Stimulated activated effector memory CD8-positive, alpha-beta T cell treated with anti-CD3 and anti-CD28 coated beads, Interleukin-12 subunit alpha, Interleukin-12 subunit beta, amount 100 ng/mL, for 72 hours (primary cell): ENCODE data around the gene APPBP2.
A peak's percentile ranks its signal among the peaks of the same experiment; 100 is the strongest.
"Not testable (repeated sequence)": the region's sequence is repeated elsewhere in the genome, so short reads cannot be mapped to it uniquely, and the experiment has no call there.

Experiments used
- ATAC-seq: fragments of 150-1000 bp; cut with Tn5 transposase; 2 replicates; pipeline ENCODE4 v1.10.0; 2021
- DNase-seq, 2 donors: peaks; one replicate each; pipeline ENCODE4 v3.0.0; 2021 to 2022; ENCODE audit warnings: low spot score in 2 of 2
- H3K27ac Mint-ChIP-seq: one replicate; pipeline ENCODE4 v1.8.0; 2022; ENCODE audit warnings: mild to moderate bottlenecking, mixed read lengths
- H3K36me3 Mint-ChIP-seq: one replicate; pipeline ENCODE4 v1.8.0; 2022; ENCODE audit warnings: mild to moderate bottlenecking, mixed read lengths
- H3K4me1 Mint-ChIP-seq: one replicate; pipeline ENCODE4 v1.8.0; 2022; ENCODE audit warnings: mixed read lengths
- H3K4me3 Mint-ChIP-seq: one replicate; pipeline ENCODE4 v1.8.0; 2022; ENCODE audit warnings: mild to moderate bottlenecking, mixed read lengths
- H3K9me3 Mint-ChIP-seq: one replicate; pipeline ENCODE4 v1.8.0; 2022; ENCODE audit warnings: mixed read lengths

APPBP2 gene

GRCh38 chr17:60490594-60490993, 35.4 kb downstream of the APPBP2 start:
- Mint-ChIP-seq H3K36me3 (peaks cover 66% of the 10 kb centered on the region), H3K27ac (peak overlapping the region; percentile 11)
- ATAC-seq, H3K4me1 Mint-ChIP-seq, H3K4me3 Mint-ChIP-seq, H3K9me3 Mint-ChIP-seq, DNase-seq: not testable (repeated sequence)

- H3K27ac Mint-ChIP-seq, result no peak overlapping the region
- peaks cover 29% of the 10 kb centered on the region for H3K36me3 Mint-ChIP-seq
- H3K9me3 Mint-ChIP-seq, result peaks cover 4% of the 10 kb centered on the region
- H3K4me3 Mint-ChIP-seq, result no peak overlapping the region
- ATAC-seq (no peak), DNase-seq (no peak)
- no peaks in the 10 kb centered on the region for H3K4me1 Mint-ChIP-seq
Observed at GRCh38 chr17:60481604-60482003, 44.4 kb downstream of the APPBP2 start.

- Mint-ChIP-seq H3K4me3 (no peak overlapping the region), H3K4me1 (peaks cover 7% of the 10 kb centered on the region), H3K36me3 (peaks cover 77% of the 10 kb centered on the region), H3K27ac (no peak overlapping the region), H3K9me3 (no peaks in the 10 kb centered on the region)
- ATAC-seq, result no peak
- no peak for DNase-seq
Observed at GRCh38 chr17:60473788-60474187, 52.3 kb downstream of the APPBP2 start.

GRCh38 chr17:60472449-60472848, 53.6 kb downstream of the APPBP2 start:
- Mint-ChIP-seq H3K36me3 (peaks cover 72% of the 10 kb centered on the region), H3K4me1 (peaks cover 7% of the 10 kb centered on the region), H3K9me3 (no peaks in the 10 kb centered on the region), H3K4me3 (no peak overlapping the region), H3K27ac (no peak overlapping the region)
- ATAC-seq (no peak), DNase-seq (no peak)

- no peak for ATAC-seq
Observed at GRCh38 chr17:60471451-60471850, 54.6 kb downstream of the APPBP2 start.

GRCh38 chr17:60468371-60468770, 57.7 kb downstream of the APPBP2 start:
- peaks cover 7% of the 10 kb centered on the region for H3K4me1 Mint-ChIP-seq
- no peak for ATAC-seq
- no peak overlapping the region for H3K4me3 Mint-ChIP-seq
- H3K27ac Mint-ChIP-seq, result no peak overlapping the region
- H3K36me3 Mint-ChIP-seq, result peaks cover 73% of the 10 kb centered on the region
- DNase-seq, result no peak
- no peaks in the 10 kb centered on the region for H3K9me3 Mint-ChIP-seq

More at GRCh38 chr17:60471451-60471850, 54.6 kb downstream of the APPBP2 start:
- Mint-ChIP-seq H3K27ac (no peak overlapping the region), H3K4me1 (peaks cover 7% of the 10 kb centered on the region), H3K4me3 (no peak overlapping the region), H3K9me3 (no peaks in the 10 kb centered on the region), H3K36me3 (peaks cover 67% of the 10 kb centered on the region)
- no peak for DNase-seq

- DNase-seq (no peak), ATAC-seq (no peak)
- no peaks in the 10 kb centered on the region for H3K4me1 Mint-ChIP-seq
- H3K4me3 Mint-ChIP-seq, result no peak overlapping the region
- H3K36me3 Mint-ChIP-seq, result peaks cover 85% of the 10 kb centered on the region
- H3K9me3 Mint-ChIP-seq, result no peaks in the 10 kb centered on the region
- no peak overlapping the region for H3K27ac Mint-ChIP-seq
Observed at GRCh38 chr17:60464343-60464742, 61.7 kb downstream of the APPBP2 start.

- H3K36me3 Mint-ChIP-seq, result peaks cover 85% of the 10 kb centered on the region
- no peaks in the 10 kb centered on the region for H3K4me1 Mint-ChIP-seq
- no peak for DNase-seq
- no peak overlapping the region for H3K27ac Mint-ChIP-seq
- no peak for ATAC-seq
- H3K4me3 Mint-ChIP-seq, result no peak overlapping the region
- H3K9me3 Mint-ChIP-seq, result no peaks in the 10 kb centered on the region
Observed at GRCh38 chr17:60463157-60463835, 62.7 kb downstream of the APPBP2 start.

- H3K4me3 Mint-ChIP-seq, result no peak overlapping the region
- H3K4me1 Mint-ChIP-seq, result no peaks in the 10 kb centered on the region
- H3K27ac Mint-ChIP-seq, result no peak overlapping the region
- no peaks in the 10 kb centered on the region for H3K9me3 Mint-ChIP-seq
- ATAC-seq (no peak), DNase-seq (no peak)
- peaks cover 96% of the 10 kb centered on the region for H3K36me3 Mint-ChIP-seq
Observed at GRCh38 chr17:60461584-60461983, 64.5 kb downstream of the APPBP2 start.

GRCh38 chr17:60457148-60457547, 68.9 kb downstream of the APPBP2 start:
- Mint-ChIP-seq H3K4me1 (no peaks in the 10 kb centered on the region), H3K4me3 (no peak overlapping the region), H3K27ac (peak overlapping the region; percentile 71), H3K9me3 (no peaks in the 10 kb centered on the region), H3K36me3 (peaks cover 95% of the 10 kb centered on the region)
- ATAC-seq (no peak), DNase-seq (no peak)

- Mint-ChIP-seq H3K36me3 (peaks cover 95% of the 10 kb centered on the region), H3K9me3 (no peaks in the 10 kb centered on the region), H3K27ac (no peak overlapping the region), H3K4me1 (no peaks in the 10 kb centered on the region), H3K4me3 (no peak overlapping the region)
- DNase-seq (no peak), ATAC-seq (no peak)
Observed at GRCh38 chr17:60455378-60455777, 70.7 kb downstream of the APPBP2 start.

- no peaks in the 10 kb centered on the region for H3K9me3 Mint-ChIP-seq
- ATAC-seq (no peak), DNase-seq (no peak)
- no peak overlapping the region for H3K27ac Mint-ChIP-seq
- no peak overlapping the region for H3K4me3 Mint-ChIP-seq
- H3K4me1 Mint-ChIP-seq, result no peaks in the 10 kb centered on the region
- H3K36me3 Mint-ChIP-seq, result peaks cover 94% of the 10 kb centered on the region
Observed at GRCh38 chr17:60451965-60452364, 74.1 kb downstream of the APPBP2 start.

- H3K27ac Mint-ChIP-seq, result no peak overlapping the region
- ATAC-seq, result no peak
- no peak overlapping the region for H3K4me3 Mint-ChIP-seq
- no peaks in the 10 kb centered on the region for H3K4me1 Mint-ChIP-seq
- no peak for DNase-seq
- peaks cover 94% of the 10 kb centered on the region for H3K36me3 Mint-ChIP-seq
- no peaks in the 10 kb centered on the region for H3K9me3 Mint-ChIP-seq
Observed at GRCh38 chr17:60451071-60451470, 75.0 kb downstream of the APPBP2 start.

GRCh38 chr17:60447375-60447774, 78.7 kb downstream of the APPBP2 start:
- no peaks in the 10 kb centered on the region for H3K9me3 Mint-ChIP-seq
- no peak overlapping the region for H3K27ac Mint-ChIP-seq
- ATAC-seq, result no peak
- no peaks in the 10 kb centered on the region for H3K4me1 Mint-ChIP-seq
- H3K36me3 Mint-ChIP-seq, result peaks cover 65% of the 10 kb centered on the region
- DNase-seq, result no peak
- no peak overlapping the region for H3K4me3 Mint-ChIP-seq

GRCh38 chr17:60445144-60445543, 80.9 kb downstream of the APPBP2 start:
- peaks cover 43% of the 10 kb centered on the region for H3K36me3 Mint-ChIP-seq
- DNase-seq, result no peak
- H3K27ac Mint-ChIP-seq, result no peak overlapping the region
- H3K4me3 Mint-ChIP-seq, result no peak overlapping the region
- no peak for ATAC-seq
- H3K9me3 Mint-ChIP-seq, result no peaks in the 10 kb centered on the region
- no peaks in the 10 kb centered on the region for H3K4me1 Mint-ChIP-seq

GRCh38 chr17:60443713-60444112, 82.3 kb downstream of the APPBP2 start:
- no peak overlapping the region for H3K27ac Mint-ChIP-seq

More at GRCh38 chr17:60443713-60444112, 82.3 kb downstream of the APPBP2 start:
- DNase-seq (no peak), ATAC-seq (no peak)
- Mint-ChIP-seq H3K4me3 (no peak overlapping the region), H3K36me3 (peaks cover 30% of the 10 kb centered on the region), H3K9me3 (no peaks in the 10 kb centered on the region), H3K4me1 (no peaks in the 10 kb centered on the region)
